Peyer's patch (tissue), 4 donors: Measurements from ENCODE around the gene TSPAN18. TPM values are rescaled to one million over a fixed set of nuclear protein-coding genes. Genes with fewer than 3 reads are reported as not detected.

Experiments used
- DNase-seq, 3 donors: peaks; one replicate each; pipeline ENCODE4 v3.0.0-alpha.2; 2017 to 2019
- H3K27ac ChIP-seq, 4 donors: fragments of 200-600 bp; sonication (generic); one replicate each; pipeline ENCODE4 v1.5.1; 2016 to 2019
- H3K27me3 ChIP-seq, 2 donors: fragments of 200-600 bp; sonication (generic); one replicate each; pipeline ENCODE4 v1.5.1; 2019
- H3K36me3 ChIP-seq, 3 donors: fragments of 200-600 bp; sonication (generic); one replicate each; pipeline ENCODE4 v1.5.1; 2016 to 2019
- H3K4me1 ChIP-seq, 4 donors: fragments of 200-600 bp; sonication (generic); one replicate each; pipeline ENCODE4 v1.5.1; 2016 to 2019
- H3K4me3 ChIP-seq, 4 donors: fragments of 200-600 bp; sonication (generic); 1 replicate in 3 of 4; 2 replicates in 1 of 4; pipeline ENCODE4 v1.5.1; 2016 to 2019; ENCODE audit warnings: mild to moderate bottlenecking in 1 of 4
- H3K9me3 ChIP-seq, 4 donors: fragments of 200-600 bp; sonication (generic); one replicate each; pipeline ENCODE4 v1.5.1; 2016 to 2019; ENCODE audit warnings: mild to moderate bottlenecking in 1 of 4
- CTCF ChIP-seq, 6 experiments: fragments of 450-650 bp in 4 of 6; fragments of 200-600 bp in 2 of 6; sonication (generic) in 1 of 6; IDR thresholded peaks; one replicate each; pipeline ENCODE4 v1.5.1; 2017 to 2019; ENCODE audit warnings: antibody characterized with exemption in 6 of 6, mild to moderate bottlenecking in 3 of 6, moderate library complexity in 1 of 6
- POLR2A ChIP-seq, 2 donors: fragments of 450-650 bp; IDR thresholded peaks; one replicate each; pipeline ENCODE4 v1.5.1; 2017; ENCODE audit warnings: antibody characterized with exemption in 2 of 2, mild to moderate bottlenecking in 2 of 2, moderate library complexity in 2 of 2
- total RNA-seq, 4 donors: library from RNA; depleted of rRNA; stranded (reverse); fragments of >200 nt; gene quantifications; one replicate each; pipeline ENCODE4 v1.1.0, GENCODE V29; 2016

The TSPAN18 gene
- total RNA-seq, 4 donors from 2014 or later: 1.1 to 19.8 (median 3.1) TPM

- no peak for DNase-seq
- H3K27ac ChIP-seq: no peak overlapping the region
- no peak overlapping the region for H3K4me3 ChIP-seq
- no peaks in the 10 kb centered on the region for H3K36me3 ChIP-seq
- TF ChIP-seq POLR2A (IDR thresholded peaks at IDR 0.05): no peak
- no peak for TF ChIP-seq CTCF (IDR thresholded peaks at IDR 0.05)
- H3K4me1 ChIP-seq: no peaks in the 10 kb centered on the region
- no peaks in the 10 kb centered on the region for H3K27me3 ChIP-seq
- no peaks in the 10 kb centered on the region for H3K9me3 ChIP-seq
These were observed 95.6 kb downstream of the TSPAN18 start for GRCh38 chr11:44822369-44822768.

DNA sequence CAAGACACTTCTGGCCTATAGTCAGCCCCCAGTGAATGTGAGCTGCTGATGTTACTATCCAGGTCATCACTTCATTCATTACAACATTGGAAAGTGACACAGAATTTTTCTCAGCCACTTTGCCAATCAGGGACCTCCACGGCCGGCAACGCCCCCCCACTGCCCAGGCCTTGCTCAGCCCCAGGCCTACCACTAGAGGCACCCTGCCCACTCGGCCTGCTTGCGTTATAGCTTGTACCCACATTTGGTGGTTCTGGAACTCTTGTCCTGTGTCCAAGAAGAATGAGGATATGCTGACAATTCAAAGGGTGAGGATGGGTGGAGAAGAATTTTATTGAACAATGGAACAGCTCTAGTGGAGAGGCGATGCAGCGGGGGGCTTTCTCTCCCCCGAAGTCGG is 96.2 kb downstream of the TSPAN18 start:
- no peak for DNase-seq
- Histone ChIP-seq H3K27ac (no peak overlapping the region), H3K4me3 (no peak overlapping the region), H3K9me3 (no peaks in the 10 kb centered on the region), H3K36me3 (no peaks in the 10 kb centered on the region), H3K27me3 (no peaks in the 10 kb centered on the region), H3K4me1 (no peaks in the 10 kb centered on the region)
- no peak for TF ChIP-seq CTCF (IDR thresholded peaks at IDR 0.05)
- no peak for TF ChIP-seq POLR2A (IDR thresholded peaks at IDR 0.05)

- H3K4me1 ChIP-seq: no peaks in the 10 kb centered on the region
- no peak for DNase-seq
- no peaks in the 10 kb centered on the region for H3K36me3 ChIP-seq
- H3K9me3 ChIP-seq: no peaks in the 10 kb centered on the region
- TF ChIP-seq POLR2A (IDR thresholded peaks at IDR 0.05) (no peak), CTCF (IDR thresholded peaks at IDR 0.05) (no peak)
- H3K27ac ChIP-seq: no peak overlapping the region
- no peaks in the 10 kb centered on the region for H3K27me3 ChIP-seq
- H3K4me3 ChIP-seq: no peak overlapping the region
These were observed 97.1 kb downstream of the TSPAN18 start for GRCh38 chr11:44823868-44824267.

DNA sequence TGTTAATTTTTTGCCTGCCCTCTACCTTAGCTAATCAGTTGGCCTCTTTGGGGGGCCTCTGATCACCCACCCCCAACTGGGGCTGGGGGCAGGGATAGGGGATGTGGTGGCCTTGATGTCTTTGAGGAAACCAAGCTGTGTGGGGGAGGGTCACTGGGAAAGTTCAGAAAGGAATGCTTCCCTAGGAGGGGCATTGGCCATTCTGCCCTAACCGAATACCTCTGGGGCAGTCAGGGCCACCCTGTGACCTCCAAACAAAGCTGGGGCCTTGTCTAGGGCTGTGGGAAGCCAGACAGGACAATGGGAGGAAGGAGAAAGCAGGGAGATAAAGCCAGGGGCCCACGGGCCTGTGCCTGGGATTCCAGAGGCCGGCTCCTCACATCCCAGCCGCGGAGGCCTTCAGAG is 97.5 kb downstream of the TSPAN18 start:
- H3K4me1 ChIP-seq: no peaks in the 10 kb centered on the region
- H3K27me3 ChIP-seq: no peaks in the 10 kb centered on the region
- no peaks in the 10 kb centered on the region for H3K36me3 ChIP-seq
- H3K27ac ChIP-seq: peak overlapping the region in 1 of 4 donors; percentile 26
- no peaks in the 10 kb centered on the region for H3K9me3 ChIP-seq
- no peak for DNase-seq
- no peak overlapping the region for H3K4me3 ChIP-seq
- no peak for TF ChIP-seq CTCF (IDR thresholded peaks at IDR 0.05)
- TF ChIP-seq POLR2A (IDR thresholded peaks at IDR 0.05): no peak

GRCh38 chr11:44825058-44825785 is 98.5 kb downstream of the TSPAN18 start:
- Histone ChIP-seq H3K4me1 (no peaks in the 10 kb centered on the region), H3K27me3 (no peaks in the 10 kb centered on the region), H3K9me3 (no peaks in the 10 kb centered on the region), H3K36me3 (no peaks in the 10 kb centered on the region), H3K4me3 (no peak overlapping the region), H3K27ac (no peak overlapping the region)
- DNase-seq: no peak
- no peak for TF ChIP-seq CTCF (IDR thresholded peaks at IDR 0.05)
- TF ChIP-seq POLR2A (IDR thresholded peaks at IDR 0.05): no peak
